Globus pallidus (tissue), 1 donor: Measurements from ENCODE around the gene LAMB4.

Experiments
- DNase-seq: peaks from one replicate; pipeline ENCODE4 v3.0.0-alpha.2; 2015; ENCODE audit warnings: low spot score

Gene LAMB4, protein sequence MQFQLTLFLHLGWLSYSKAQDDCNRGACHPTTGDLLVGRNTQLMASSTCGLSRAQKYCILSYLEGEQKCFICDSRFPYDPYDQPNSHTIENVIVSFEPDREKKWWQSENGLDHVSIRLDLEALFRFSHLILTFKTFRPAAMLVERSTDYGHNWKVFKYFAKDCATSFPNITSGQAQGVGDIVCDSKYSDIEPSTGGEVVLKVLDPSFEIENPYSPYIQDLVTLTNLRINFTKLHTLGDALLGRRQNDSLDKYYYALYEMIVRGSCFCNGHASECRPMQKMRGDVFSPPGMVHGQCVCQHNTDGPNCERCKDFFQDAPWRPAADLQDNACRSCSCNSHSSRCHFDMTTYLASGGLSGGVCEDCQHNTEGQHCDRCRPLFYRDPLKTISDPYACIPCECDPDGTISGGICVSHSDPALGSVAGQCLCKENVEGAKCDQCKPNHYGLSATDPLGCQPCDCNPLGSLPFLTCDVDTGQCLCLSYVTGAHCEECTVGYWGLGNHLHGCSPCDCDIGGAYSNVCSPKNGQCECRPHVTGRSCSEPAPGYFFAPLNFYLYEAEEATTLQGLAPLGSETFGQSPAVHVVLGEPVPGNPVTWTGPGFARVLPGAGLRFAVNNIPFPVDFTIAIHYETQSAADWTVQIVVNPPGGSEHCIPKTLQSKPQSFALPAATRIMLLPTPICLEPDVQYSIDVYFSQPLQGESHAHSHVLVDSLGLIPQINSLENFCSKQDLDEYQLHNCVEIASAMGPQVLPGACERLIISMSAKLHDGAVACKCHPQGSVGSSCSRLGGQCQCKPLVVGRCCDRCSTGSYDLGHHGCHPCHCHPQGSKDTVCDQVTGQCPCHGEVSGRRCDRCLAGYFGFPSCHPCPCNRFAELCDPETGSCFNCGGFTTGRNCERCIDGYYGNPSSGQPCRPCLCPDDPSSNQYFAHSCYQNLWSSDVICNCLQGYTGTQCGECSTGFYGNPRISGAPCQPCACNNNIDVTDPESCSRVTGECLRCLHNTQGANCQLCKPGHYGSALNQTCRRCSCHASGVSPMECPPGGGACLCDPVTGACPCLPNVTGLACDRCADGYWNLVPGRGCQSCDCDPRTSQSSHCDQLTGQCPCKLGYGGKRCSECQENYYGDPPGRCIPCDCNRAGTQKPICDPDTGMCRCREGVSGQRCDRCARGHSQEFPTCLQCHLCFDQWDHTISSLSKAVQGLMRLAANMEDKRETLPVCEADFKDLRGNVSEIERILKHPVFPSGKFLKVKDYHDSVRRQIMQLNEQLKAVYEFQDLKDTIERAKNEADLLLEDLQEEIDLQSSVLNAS (N-terminal part only)

DNA sequence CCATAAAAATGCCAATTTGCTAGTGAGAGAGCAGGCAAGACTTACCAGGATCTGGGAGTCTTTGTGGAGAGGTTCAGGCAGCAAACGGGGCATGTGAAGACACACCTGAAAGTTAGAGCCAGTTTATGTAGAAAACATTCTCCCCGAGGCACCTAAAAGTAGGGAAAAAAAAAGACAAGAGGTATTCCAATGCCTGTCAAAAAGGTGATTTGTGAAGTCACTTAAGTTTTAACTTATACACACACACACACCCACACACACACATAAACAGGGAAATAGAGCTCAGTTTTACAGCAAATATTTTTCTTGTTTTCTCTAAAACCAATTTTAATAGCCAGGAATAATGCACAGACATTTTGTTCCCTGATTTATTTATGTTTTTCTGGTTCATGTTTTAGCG is at the start of gene LAMB4:
TSS of gene LAMB4 (minus strand) at position 101 of the 400 bp plus-strand sequence. CDS start 7,197 bp downstream, outside the sequence.
- DNase-seq, result no peak

DNA sequence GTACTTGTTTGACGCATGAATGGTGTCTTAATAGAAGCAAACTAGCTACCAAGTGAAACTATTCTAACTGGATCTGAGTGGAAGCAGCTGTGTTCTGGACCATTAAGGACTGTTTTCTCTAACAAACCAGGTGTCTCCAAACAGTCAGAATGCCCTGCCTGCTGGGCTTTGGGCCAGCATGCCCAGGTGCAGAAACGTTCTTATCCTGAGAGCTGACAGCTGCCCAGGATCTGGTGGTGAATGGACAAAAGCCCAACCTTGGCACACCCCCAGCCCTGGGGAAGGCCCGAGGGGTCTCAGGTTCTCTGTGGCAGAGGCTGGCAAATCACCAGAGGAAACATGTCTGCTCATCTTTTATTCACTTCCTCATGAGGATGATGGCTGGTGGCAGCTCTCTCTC is 48.2 kb upstream of the LAMB4 start:
- DNase-seq, result no peak

DNA sequence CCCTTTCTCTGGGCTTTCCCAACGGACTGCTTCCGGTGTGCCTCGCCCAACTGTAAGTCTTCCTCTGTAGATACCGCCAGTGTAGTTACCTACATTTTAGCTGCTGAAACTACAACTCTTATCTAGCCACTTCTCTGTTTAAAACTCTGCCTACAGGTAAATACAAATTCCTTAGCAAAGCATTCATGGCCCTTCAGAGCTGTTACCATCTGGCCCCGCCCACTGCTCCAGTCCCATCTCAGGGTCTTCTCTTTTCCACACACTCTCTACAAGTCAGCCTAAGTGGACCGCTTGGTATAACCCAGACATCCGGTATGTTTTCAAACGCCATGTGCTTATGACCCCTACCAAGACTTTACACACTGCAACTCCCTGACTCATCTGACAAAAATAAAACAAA is 41.0 kb upstream of the LAMB4 start:
- DNase-seq, result no peak

DNA sequence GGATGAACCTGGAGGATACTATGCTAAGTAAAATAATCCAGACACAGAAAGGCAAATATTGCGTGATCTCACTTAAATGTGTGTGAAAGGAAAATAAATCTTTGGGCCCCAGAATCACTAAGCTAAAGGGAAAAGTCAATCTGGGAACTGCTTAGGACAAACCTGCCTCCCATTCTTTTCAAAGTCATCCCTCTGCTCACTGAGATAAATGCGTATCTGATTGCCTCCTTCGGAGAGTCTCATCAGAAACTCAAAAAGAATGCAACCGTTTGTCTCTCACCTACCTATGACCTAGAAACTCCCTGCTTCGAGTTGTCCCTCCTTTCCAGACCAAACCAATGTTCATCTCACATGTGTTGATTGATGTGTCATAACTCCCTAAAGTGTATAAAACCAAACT is 40.1 kb upstream of the LAMB4 start:
- no peak for DNase-seq

DNA sequence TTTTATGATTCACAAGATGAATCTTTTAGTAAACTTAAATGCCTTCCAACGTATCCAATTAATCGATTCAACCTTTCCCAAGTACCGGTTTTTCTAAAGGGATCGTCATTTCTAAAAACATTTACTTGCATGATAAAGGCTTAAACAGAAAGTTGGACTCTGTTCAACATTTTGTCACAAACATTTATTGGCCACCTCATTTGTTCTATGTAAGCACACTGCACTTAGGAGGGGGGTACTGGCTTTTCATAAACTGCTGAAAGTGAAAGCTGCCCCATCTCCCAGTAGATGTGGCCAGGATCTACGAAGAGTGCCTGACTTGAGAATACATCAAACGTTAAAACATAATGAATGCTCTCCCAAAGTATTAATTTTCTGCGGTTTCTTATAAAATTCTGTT is 37.3 kb upstream of the LAMB4 start:
- DNase-seq, result no peak

DNA sequence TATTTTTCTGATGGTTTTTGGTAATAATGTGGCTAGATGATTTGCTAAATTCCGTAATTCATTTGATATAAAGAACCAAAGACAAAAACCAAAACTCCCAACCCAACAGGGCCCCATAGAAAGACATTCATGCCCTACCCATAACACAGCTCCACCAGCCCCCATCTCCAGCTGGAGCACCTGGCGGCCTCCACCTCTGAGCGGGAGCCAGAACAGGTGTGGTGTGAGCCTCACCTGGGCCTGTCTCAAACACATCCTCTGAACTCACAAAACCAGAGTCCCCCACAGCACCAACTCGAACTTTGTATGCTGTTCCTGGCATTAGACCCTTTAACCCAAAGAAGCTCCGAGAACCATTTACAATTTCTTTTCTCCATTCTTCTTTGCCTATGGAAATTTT is 36.5 kb upstream of the LAMB4 start:
- no peak for DNase-seq

GRCh38 chr7:108165723-108166122 is 35.6 kb upstream of the LAMB4 start:
- DNase-seq, result no peak

- no peak for DNase-seq
Measured at GRCh38 chr7:108164946-108165345, 34.8 kb upstream of the LAMB4 start.

DNA sequence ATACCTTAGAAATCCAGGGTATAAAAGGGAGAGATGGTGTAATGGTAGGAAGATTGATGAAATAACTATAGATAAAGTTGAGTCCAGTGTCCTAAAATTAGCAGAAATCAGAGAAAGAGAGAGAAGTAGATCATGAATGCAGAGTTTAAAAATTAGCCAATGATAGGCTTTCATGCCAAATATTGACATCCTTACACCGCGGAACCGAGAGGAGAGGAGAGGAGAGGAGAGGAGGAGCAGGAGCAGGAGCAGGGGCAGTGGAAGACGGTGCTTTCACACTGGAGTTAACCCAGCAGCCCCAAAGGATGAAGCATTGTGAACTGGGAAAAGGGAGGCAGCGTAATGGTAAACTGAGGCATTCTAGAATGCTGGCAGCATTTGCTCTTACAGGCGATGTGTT is 34.2 kb upstream of the LAMB4 start:
- no peak for DNase-seq

- no peak for DNase-seq
Measured at GRCh38 chr7:108158776-108159175, 28.6 kb upstream of the LAMB4 start.

GRCh38 chr7:108157606-108158335 is 27.6 kb upstream of the LAMB4 start:
- no peak for DNase-seq

DNA sequence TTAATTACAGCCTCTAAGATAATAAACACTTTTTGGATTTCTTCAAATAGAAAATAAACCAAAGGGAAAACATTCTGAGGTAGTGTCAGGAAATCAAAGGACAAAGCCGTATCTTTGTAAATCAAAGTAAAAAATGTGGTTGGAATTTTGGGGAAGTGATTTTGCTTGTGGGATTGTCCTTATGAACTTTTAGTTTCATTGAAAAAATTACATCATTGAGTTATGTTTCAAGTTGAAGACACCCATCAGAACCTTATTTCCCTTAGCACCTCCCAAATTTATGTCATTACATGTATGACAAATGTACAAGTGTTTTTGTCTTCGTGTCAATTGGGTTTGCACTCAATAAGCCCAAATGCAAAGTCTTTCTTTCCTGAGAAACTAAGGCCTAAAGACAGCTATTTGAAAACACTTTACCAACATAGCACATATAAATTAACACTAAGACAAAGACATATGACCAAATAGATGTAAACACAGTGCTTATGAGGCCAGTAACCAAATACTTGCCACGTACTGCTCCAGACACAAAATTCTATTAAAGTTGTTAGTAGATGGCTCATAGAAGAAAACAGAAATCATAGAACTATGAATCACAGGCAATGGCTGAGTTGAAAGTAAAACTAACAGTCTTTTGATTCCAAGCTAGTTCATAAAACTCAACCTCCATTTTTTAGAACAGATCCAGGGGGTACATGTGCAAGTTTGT is 26.9 kb upstream of the LAMB4 start:
- DNase-seq, result no peak

DNA sequence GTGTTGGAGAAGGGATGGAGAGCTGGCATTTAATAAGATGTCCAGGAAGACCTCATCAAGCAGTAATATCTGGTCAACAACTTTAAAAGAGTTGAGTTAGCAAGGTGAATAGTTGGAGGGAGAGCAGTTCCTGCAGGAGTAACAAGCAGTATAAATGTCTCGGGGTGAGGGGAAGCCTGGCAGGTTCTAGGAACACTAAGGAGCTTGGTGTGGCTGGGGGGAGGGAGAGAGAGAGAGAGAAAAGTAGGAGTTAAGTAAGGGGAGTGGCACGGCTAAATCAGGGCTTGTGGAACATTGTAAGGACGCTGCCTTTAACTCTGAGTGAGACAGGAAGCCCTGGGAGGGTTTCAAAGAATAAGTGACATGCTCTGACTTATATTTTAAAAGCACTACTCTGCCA is 22.0 kb upstream of the LAMB4 start:
- no peak for DNase-seq

DNA sequence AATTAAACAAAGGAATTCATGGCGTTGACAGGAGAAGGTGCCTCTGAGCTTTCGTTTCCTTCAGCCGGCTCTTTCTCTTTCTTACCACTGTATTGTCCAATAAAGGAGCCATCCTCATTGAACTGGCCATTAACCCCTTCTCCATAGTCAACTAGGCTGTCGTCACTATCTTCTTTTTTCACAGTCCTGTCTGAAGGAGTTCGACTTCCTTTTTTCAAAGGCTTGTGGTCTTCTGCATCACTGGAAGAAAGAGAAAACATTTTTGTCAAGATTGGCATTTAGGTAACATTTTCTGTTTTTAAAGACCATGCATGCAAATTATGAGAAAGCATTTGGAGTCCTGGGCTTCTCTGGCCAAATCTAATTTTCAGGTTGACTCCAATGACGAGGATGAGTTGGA is 19.7 kb upstream of the LAMB4 start:
- DNase-seq, result no peak

DNA sequence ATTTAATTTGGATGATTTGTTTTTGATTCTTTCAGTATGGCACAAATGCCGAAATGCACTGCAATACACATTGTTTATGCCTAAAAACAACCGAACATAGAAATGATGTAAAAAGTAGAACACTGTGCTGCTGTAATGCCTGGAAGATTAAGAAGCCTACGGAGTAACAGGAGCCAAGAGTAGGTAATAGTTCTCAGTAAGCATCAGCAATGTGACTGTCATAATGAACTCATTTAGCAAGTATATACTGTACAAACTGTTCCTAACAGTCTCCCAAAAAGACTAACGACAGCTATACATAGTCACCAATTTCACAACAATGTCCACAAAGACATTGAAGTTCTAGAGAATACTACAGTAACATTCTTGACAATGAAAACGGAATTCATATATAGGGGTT is 19.0 kb upstream of the LAMB4 start:
- no peak for DNase-seq

GRCh38 chr7:108147031-108147563 is 16.9 kb upstream of the LAMB4 start:
- DNase-seq, result no peak

DNA sequence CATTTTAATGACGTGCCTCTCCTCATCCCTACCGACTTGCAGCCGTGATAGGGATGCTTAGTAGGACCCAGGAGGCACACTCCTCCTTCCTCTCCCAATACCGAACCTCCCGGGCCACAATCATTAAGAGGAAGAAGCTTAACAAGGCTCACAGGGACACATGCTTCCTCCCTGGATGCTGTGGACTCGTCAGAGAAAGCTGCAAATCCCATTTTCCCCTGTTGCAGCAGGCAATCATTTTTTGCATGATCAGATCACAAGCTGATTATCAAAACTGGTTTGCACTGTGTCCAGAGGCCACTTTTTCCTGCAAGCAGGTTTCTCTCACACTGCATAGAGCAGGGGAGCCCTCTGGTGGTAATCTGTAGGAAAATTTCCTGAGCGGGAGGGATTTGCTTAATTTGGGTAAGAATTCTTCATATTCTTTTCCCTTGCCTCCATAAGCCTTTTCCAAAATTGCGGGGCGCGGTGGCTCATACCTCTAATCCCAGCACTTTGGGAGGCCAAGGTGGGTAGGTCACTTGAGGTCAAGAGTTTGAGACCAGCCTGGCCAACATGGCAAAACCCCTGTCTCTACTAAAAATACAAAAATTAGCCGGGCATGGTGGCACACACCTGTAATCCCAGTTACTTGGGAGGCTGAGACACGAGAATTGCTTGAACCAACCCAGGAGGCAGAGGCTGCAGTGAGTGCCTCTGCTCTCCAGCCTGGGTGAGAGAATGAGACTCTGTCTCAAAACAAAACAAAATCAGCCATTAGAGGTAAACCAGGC is 16.1 kb upstream of the LAMB4 start:
- peak; percentile 69 for DNase-seq

DNA sequence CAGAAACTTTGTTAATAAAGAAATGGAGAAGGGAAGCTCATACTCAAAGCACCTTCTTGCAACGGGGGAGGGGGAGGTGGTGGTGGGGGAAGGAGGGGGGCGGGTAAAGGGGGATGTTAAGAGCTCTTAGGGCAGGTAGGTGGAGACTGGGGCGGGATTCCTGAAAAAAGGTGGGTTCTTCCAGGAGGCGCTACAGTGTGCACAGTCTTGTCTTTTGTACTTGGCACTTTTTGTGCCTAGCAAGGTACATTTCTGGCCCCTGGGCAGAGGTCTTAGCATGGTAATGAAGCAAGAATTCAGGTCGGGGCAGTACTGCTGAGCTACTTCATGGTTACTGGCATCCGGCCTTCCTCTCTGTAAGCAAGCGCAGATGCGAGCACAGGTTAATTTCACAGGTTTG is 15.2 kb upstream of the LAMB4 start:
- no peak for DNase-seq

DNA sequence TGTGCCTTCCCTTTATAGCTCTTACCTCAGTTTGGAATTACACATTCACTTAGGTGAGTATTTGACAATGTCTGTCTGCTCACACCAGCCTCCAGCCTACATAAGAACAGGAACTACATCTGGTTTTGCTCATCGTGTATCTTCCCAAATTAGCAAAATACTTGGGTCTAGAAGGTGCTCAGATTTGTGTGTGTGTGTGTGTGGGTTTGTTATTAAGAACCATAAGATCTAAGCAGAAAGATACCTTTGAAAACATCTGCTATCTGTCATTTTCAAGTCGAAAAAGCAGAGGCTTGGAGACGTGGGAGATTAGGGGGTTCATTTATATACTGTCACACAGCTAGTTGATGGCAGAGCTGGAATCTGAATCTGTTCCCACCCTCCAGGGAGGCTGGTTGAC is 14.8 kb upstream of the LAMB4 start:
- DNase-seq, result no peak
